WTC11 (cell line): ENCODE measurements around the gene PAX8. TPM values are rescaled to one million over a fixed set of nuclear protein-coding genes. Genes with fewer than 3 reads are reported as not detected.

Experiments used
- ATAC-seq: fragments of 200-7000 bp; cut with Tn5 transposase; 2 replicates; pipeline ENCODE4 v1.10.0; 2021; ENCODE audit warnings: mild to moderate bottlenecking, moderate library complexity
- CTCF ChIA-PET: fragments of 300-600 bp; sonication (Branson Sonifier 250); formaldehyde crosslinking; loops from one replicate; lab custom pipeline; 2021; ENCODE audit warnings: antibody characterized with exemption; lab: Charles Lee
- POLR2A ChIA-PET: fragments of 350-600 bp; sonication (Branson Sonifier 250); formaldehyde crosslinking; loops from one replicate; lab custom pipeline; 2021; ENCODE audit warnings: antibody characterized with exemption; lab: Charles Lee
- DNase-seq: peaks from one replicate; pipeline ENCODE4 v3.0.0; 2021; ENCODE audit warnings: low spot score
- H3K27ac Mint-ChIP-seq: 2 replicates; pipeline ENCODE4 v1.8.0; 2021; ENCODE audit warnings: mixed read lengths
- H3K27me3 Mint-ChIP-seq: 2 replicates; pipeline ENCODE4 v1.8.0; 2021; ENCODE audit warnings: low read depth, mild to moderate bottlenecking, moderate library complexity, mixed read lengths
- H3K36me3 Mint-ChIP-seq: 2 replicates; pipeline ENCODE4 v1.8.0; 2021; ENCODE audit warnings: mixed read lengths
- H3K4me1 Mint-ChIP-seq: 2 replicates; pipeline ENCODE4 v1.8.0; 2022; ENCODE audit warnings: mixed read lengths
- H3K4me3 Mint-ChIP-seq: 2 replicates; pipeline ENCODE4 v1.8.0; 2021; ENCODE audit warnings: mild to moderate bottlenecking, moderate library complexity, mixed read lengths
- H3K9me3 Mint-ChIP-seq: 2 replicates; pipeline ENCODE4 v1.8.0; 2021; ENCODE audit warnings: mixed read lengths
- AR ChIP-seq: fragments of 250-450 bp; sonication (Bioruptor Pico); IDR thresholded peaks from 2 replicates; pipeline ENCODE4 v1.9.0; 2021; ENCODE audit warnings: mild to moderate bottlenecking
- ETV6 ChIP-seq: sonication (generic); formaldehyde crosslinking; IDR thresholded peaks from 2 replicates; pipeline ENCODE4 v1.8.1; 2022; ENCODE audit warnings: mild to moderate bottlenecking, missing genetic modification reagents
- GABPB1 ChIP-seq: sonication (generic); formaldehyde crosslinking; IDR thresholded peaks from 2 replicates; pipeline ENCODE4 v1.8.1; 2023; ENCODE audit warnings: mild to moderate bottlenecking, missing genetic modification reagents
- GRHL2 ChIP-seq: fragments of 250-450 bp; sonication (Bioruptor Pico); IDR thresholded peaks from 2 replicates; pipeline ENCODE4 v1.8.0; 2022; ENCODE audit warnings: mild to moderate bottlenecking, moderate library complexity; ENCODE audit not compliant: insufficient replicate concordance, severe bottlenecking
- GTF2I ChIP-seq: fragments of 250-450 bp; sonication (Bioruptor Pico); conservative IDR thresholded peaks from 2 replicates; pipeline ENCODE4 v1.4.0; 2021; ENCODE audit warnings: mild to moderate bottlenecking
- JUN ChIP-seq: sonication (generic); formaldehyde crosslinking; IDR thresholded peaks from 2 replicates; pipeline ENCODE4 v1.8.0; 2023; ENCODE audit warnings: mild to moderate bottlenecking, missing genetic modification reagents
- PRDM15 ChIP-seq: sonication (generic); formaldehyde crosslinking; IDR thresholded peaks from 2 replicates; pipeline ENCODE4 v1.8.0; 2022; ENCODE audit warnings: missing genetic modification reagents
- SMAD3 ChIP-seq: sonication (generic); formaldehyde crosslinking; IDR thresholded peaks from 2 replicates; pipeline ENCODE4 v1.8.0; 2022; ENCODE audit warnings: missing genetic modification reagents, mild to moderate bottlenecking, borderline replicate concordance
- TCF7 ChIP-seq: sonication (generic); formaldehyde crosslinking; IDR thresholded peaks from 2 replicates; pipeline ENCODE4 v1.8.0; 2022; ENCODE audit warnings: mild to moderate bottlenecking, low read depth, missing genetic modification reagents, moderate library complexity
- TEAD1 ChIP-seq: sonication (generic); formaldehyde crosslinking; IDR thresholded peaks from 2 replicates; pipeline ENCODE4 v1.8.0; 2022; ENCODE audit warnings: mild to moderate bottlenecking, missing genetic modification reagents
- ZBTB21 ChIP-seq: sonication (generic); formaldehyde crosslinking; IDR thresholded peaks from 2 replicates; pipeline ENCODE4 v1.8.1; 2023; ENCODE audit warnings: mild to moderate bottlenecking, missing genetic modification reagents, borderline replicate concordance
- ZMAT4 ChIP-seq: fragments of 250-450 bp; sonication (Bioruptor Pico); IDR thresholded peaks from 2 replicates; pipeline ENCODE4 v1.9.0; 2021; ENCODE audit warnings: mild to moderate bottlenecking
- total RNA-seq: library from RNA; stranded (reverse); gene quantifications from 3 replicates; pipeline ENCODE4 v1.2.3, GENCODE V29; 2021
- TF ChIP-seq, protein P1 (sequence below): fragments of 200-600 bp; IDR thresholded peaks from 2 replicates; pipeline ENCODE4 v1.8.0; 2022; ENCODE audit warnings: antibody characterized with exemption
- TF ChIP-seq, protein P2 (sequence below): fragments of 250-450 bp; sonication (Bioruptor Pico); IDR thresholded peaks from 2 replicates; pipeline ENCODE4 v2.1.2; 2022; ENCODE audit warnings: mild to moderate bottlenecking, moderate library complexity
- TF ChIP-seq, protein P3 (sequence below): sonication (generic); formaldehyde crosslinking; IDR thresholded peaks from 2 replicates; pipeline ENCODE4 v1.8.0; 2022; ENCODE audit warnings: mild to moderate bottlenecking, missing genetic modification reagents
- TF ChIP-seq, protein P4 (sequence below): sonication (generic); formaldehyde crosslinking; IDR thresholded peaks from 2 replicates; pipeline ENCODE4 v1.8.0; 2023; ENCODE audit warnings: missing genetic modification reagents

PAX8 gene
- total RNA-seq, 1 experiment from 2014 or later: 0.35 TPM

- H3K27me3 Mint-ChIP-seq: peaks cover 16% of the 10 kb centered on the region
- POLR2A ChIA-PET: no interaction called here
- peaks cover 7% of the 10 kb centered on the region for H3K36me3 Mint-ChIP-seq
- no peak overlapping the region for H3K4me3 Mint-ChIP-seq
- CTCF ChIA-PET: interaction anchor here (0.7 to 1.8 kb wide), 6 partner anchors 20 to 139 kb away, joined by 3 to 5 read pairs (median 4); no protein-coding TSS in a partner anchor
- no peaks in the 10 kb centered on the region for H3K4me1 Mint-ChIP-seq
- H3K27ac Mint-ChIP-seq: no peak overlapping the region
- peaks cover 7% of the 10 kb centered on the region; the same call in 1 of the 2 replicates for H3K9me3 Mint-ChIP-seq
- TF ChIP-seq AR (CRISPR knock-in tag): no peak
- TF ChIP-seq, all 79 proteins: peak for 0
- no peak for ATAC-seq
- no peak for DNase-seq
These were observed 27.6 kb downstream of the PAX8 start for GRCh38 chr2:113251118-113251517.

GRCh38 chr2:113248997-113249770 is 29.5 kb downstream of the PAX8 start:
- Mint-ChIP-seq H3K9me3 (no peaks in the 10 kb centered on the region), H3K27me3 (peaks cover 6% of the 10 kb centered on the region), H3K4me1 (peaks cover 5% of the 10 kb centered on the region), H3K36me3 (no peaks in the 10 kb centered on the region), H3K4me3 (no peak overlapping the region), H3K27ac (no peak overlapping the region)
- POLR2A ChIA-PET: no interaction called here
- ATAC-seq (peak; percentile 89), DNase-seq (peak; percentile 81)
- CTCF ChIA-PET: interaction anchor here (0.6 to 2.9 kb wide), 24 partner anchors 9 to 169 kb away, joined by 3 to 18 read pairs (median 4); no protein-coding TSS in a partner anchor
- TF ChIP-seq, protein P1, sequence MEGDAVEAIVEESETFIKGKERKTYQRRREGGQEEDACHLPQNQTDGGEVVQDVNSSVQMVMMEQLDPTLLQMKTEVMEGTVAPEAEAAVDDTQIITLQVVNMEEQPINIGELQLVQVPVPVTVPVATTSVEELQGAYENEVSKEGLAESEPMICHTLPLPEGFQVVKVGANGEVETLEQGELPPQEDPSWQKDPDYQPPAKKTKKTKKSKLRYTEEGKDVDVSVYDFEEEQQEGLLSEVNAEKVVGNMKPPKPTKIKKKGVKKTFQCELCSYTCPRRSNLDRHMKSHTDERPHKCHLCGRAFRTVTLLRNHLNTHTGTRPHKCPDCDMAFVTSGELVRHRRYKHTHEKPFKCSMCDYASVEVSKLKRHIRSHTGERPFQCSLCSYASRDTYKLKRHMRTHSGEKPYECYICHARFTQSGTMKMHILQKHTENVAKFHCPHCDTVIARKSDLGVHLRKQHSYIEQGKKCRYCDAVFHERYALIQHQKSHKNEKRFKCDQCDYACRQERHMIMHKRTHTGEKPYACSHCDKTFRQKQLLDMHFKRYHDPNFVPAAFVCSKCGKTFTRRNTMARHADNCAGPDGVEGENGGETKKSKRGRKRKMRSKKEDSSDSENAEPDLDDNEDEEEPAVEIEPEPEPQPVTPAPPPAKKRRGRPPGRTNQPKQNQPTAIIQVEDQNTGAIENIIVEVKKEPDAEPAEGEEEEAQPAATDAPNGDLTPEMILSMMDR: peak; percentile 94
- TF ChIP-seq TEAD1 (CRISPR knock-in tag) (no peak), GABPB1 (CRISPR knock-in tag) (peak; percentile 29; the same call in 1 of the 2 replicates)

- POLR2A ChIA-PET: interaction anchor here (0.6 kb wide), 1 partner anchor 139 kb away, joined by 3 read pairs; no protein-coding TSS in a partner anchor
- CTCF ChIA-PET: interaction anchor here (0.8 to 2.9 kb wide), 4 partner anchors 29 to 167 kb away, joined by 3 to 16 read pairs (median 4); no protein-coding TSS in a partner anchor
- DNase-seq: no peak
- H3K36me3 Mint-ChIP-seq: no peaks in the 10 kb centered on the region
- no peak overlapping the region for H3K4me3 Mint-ChIP-seq
- no peaks in the 10 kb centered on the region; the same call in 1 of the 2 replicates for H3K27me3 Mint-ChIP-seq
- peaks cover 5% of the 10 kb centered on the region for H3K4me1 Mint-ChIP-seq
- ATAC-seq: no peak
- H3K9me3 Mint-ChIP-seq: no peaks in the 10 kb centered on the region
- H3K27ac Mint-ChIP-seq: no peak overlapping the region
- TF ChIP-seq, protein P2, sequence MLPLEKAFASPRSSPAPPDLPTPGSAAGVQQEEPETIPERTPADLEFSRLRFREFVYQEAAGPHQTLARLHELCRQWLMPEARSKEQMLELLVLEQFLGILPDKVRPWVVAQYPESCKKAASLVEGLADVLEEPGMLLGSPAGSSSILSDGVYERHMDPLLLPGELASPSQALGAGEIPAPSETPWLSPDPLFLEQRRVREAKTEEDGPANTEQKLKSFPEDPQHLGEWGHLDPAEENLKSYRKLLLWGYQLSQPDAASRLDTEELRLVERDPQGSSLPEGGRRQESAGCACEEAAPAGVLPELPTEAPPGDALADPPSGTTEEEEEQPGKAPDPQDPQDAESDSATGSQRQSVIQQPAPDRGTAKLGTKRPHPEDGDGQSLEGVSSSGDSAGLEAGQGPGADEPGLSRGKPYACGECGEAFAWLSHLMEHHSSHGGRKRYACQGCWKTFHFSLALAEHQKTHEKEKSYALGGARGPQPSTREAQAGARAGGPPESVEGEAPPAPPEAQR (CRISPR knock-in tag): no peak
- no peak for TF ChIP-seq TCF7
- no peak for TF ChIP-seq GTF2I (CRISPR knock-in tag)
- TF ChIP-seq ZBTB21 (CRISPR knock-in tag): no peak
- no peak for TF ChIP-seq PRDM15 (CRISPR knock-in tag)
- no peak for TF ChIP-seq JUN (CRISPR knock-in tag)
- TF ChIP-seq, protein P3, sequence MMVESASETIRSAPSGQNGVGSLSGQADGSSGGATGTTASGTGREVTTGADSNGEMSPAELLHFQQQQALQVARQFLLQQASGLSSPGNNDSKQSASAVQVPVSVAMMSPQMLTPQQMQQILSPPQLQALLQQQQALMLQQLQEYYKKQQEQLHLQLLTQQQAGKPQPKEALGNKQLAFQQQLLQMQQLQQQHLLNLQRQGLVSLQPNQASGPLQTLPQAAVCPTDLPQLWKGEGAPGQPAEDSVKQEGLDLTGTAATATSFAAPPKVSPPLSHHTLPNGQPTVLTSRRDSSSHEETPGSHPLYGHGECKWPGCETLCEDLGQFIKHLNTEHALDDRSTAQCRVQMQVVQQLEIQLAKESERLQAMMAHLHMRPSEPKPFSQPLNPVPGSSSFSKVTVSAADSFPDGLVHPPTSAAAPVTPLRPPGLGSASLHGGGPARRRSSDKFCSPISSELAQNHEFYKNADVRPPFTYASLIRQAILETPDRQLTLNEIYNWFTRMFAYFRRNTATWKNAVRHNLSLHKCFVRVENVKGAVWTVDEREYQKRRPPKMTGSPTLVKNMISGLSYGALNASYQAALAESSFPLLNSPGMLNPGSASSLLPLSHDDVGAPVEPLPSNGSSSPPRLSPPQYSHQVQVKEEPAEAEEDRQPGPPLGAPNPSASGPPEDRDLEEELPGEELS (CRISPR knock-in tag): no peak
- TF ChIP-seq ZMAT4 (CRISPR knock-in tag): no peak
- TF ChIP-seq, protein P4, sequence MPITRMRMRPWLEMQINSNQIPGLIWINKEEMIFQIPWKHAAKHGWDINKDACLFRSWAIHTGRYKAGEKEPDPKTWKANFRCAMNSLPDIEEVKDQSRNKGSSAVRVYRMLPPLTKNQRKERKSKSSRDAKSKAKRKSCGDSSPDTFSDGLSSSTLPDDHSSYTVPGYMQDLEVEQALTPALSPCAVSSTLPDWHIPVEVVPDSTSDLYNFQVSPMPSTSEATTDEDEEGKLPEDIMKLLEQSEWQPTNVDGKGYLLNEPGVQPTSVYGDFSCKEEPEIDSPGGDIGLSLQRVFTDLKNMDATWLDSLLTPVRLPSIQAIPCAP (CRISPR knock-in tag): no peak
- no peak for TF ChIP-seq GRHL2 (CRISPR knock-in tag)
- TF ChIP-seq SMAD3 (CRISPR knock-in tag): no peak
- TF ChIP-seq ETV6 (CRISPR knock-in tag): no peak
These were observed 32.1 kb downstream of the PAX8 start for GRCh38 chr2:113246606-113247005.
